Activated T-cell treated with anti-CD3 and anti-CD28 coated beads for 48 hours (primary cell): ENCODE measurements around the gene MAP7.

Experiments used
- DNase-seq: peaks from one replicate; pipeline ENCODE4 v3.0.0-alpha.2; 2020; ENCODE audit warnings: low read depth

MAP7 gene

GRCh38 chr6:136529710-136530109 is 20.5 kb downstream of the MAP7 start:
- no peak for DNase-seq

- DNase-seq: no peak
Measured at GRCh38 chr6:136528477-136528876, 21.7 kb downstream of the MAP7 start.

GRCh38 chr6:136527831-136528230 is 22.4 kb downstream of the MAP7 start:
- DNase-seq: no peak

- no peak for DNase-seq
Measured at GRCh38 chr6:136526937-136527336, 23.3 kb downstream of the MAP7 start.

GRCh38 chr6:136526196-136526930 is 23.9 kb downstream of the MAP7 start:
- DNase-seq: peak; percentile 25

- no peak for DNase-seq
Measured at GRCh38 chr6:136525586-136526195, 24.5 kb downstream of the MAP7 start.

- DNase-seq: no peak
Measured at GRCh38 chr6:136524936-136525413, 25.2 kb downstream of the MAP7 start.

GRCh38 chr6:136524339-136524935 is 25.8 kb downstream of the MAP7 start:
- DNase-seq: no peak

- no peak for DNase-seq
Measured at GRCh38 chr6:136523196-136523595, 27.0 kb downstream of the MAP7 start.

GRCh38 chr6:136522636-136523035 is 27.6 kb downstream of the MAP7 start:
- no peak for DNase-seq

GRCh38 chr6:136521911-136522310 is 28.3 kb downstream of the MAP7 start:
- no peak for DNase-seq

GRCh38 chr6:136521427-136521826 is 28.8 kb downstream of the MAP7 start:
- DNase-seq: no peak

- DNase-seq: no peak
Measured at GRCh38 chr6:136520517-136520916, 29.7 kb downstream of the MAP7 start.

GRCh38 chr6:136517582-136517981 is 32.6 kb downstream of the MAP7 start:
- no peak for DNase-seq

- DNase-seq: no peak
Measured at GRCh38 chr6:136517002-136517401, 33.2 kb downstream of the MAP7 start.

GRCh38 chr6:136514591-136514990 is 35.6 kb downstream of the MAP7 start:
- DNase-seq: no peak

GRCh38 chr6:136511926-136512325 is 38.3 kb downstream of the MAP7 start:
- DNase-seq: no peak

GRCh38 chr6:136511397-136511796 is 38.8 kb downstream of the MAP7 start:
- DNase-seq: no peak

GRCh38 chr6:136510782-136511181 is 39.4 kb downstream of the MAP7 start:
- DNase-seq: no peak

GRCh38 chr6:136510299-136510698 is 39.9 kb downstream of the MAP7 start:
- DNase-seq: no peak

GRCh38 chr6:136508725-136509392 is 41.4 kb downstream of the MAP7 start:
- DNase-seq: no peak

GRCh38 chr6:136506124-136506799 is 44.0 kb downstream of the MAP7 start:
- no peak for DNase-seq
